Sigmoid colon (tissue), 7 donors: ENCODE measurements around the gene PLXND1. TPM values are rescaled to one million over a fixed set of nuclear protein-coding genes. Genes with fewer than 3 reads are reported as not detected.

Experiments
- DNase-seq: peaks from one replicate; pipeline ENCODE4 v3.0.0-alpha.2; 2019
- H3K27ac ChIP-seq, 4 donors: fragments of 200-600 bp; sonication (generic); one replicate each; pipeline ENCODE4 v1.5.1; 2016 to 2019; ENCODE audit warnings: mild to moderate bottlenecking in 1 of 4
- H3K27me3 ChIP-seq, 3 donors: fragments of 200-600 bp; sonication (generic); one replicate each; pipeline ENCODE4 v1.5.1; 2019; ENCODE audit warnings: mild to moderate bottlenecking in 1 of 3
- H3K36me3 ChIP-seq, 4 donors: fragments of 200-600 bp; sonication (generic); one replicate each; pipeline ENCODE4 v1.5.1; 2016 to 2019
- H3K4me1 ChIP-seq, 4 donors: fragments of 200-600 bp; sonication (generic); one replicate each; pipeline ENCODE4 v1.5.1; 2017 to 2019
- H3K4me3 ChIP-seq, 4 donors: fragments of 200-600 bp; sonication (generic); one replicate each; pipeline ENCODE4 v1.5.1; 2017 to 2019; ENCODE audit warnings: mild to moderate bottlenecking in 2 of 4, moderate library complexity in 1 of 4
- H3K9me3 ChIP-seq, 4 donors: fragments of 200-600 bp in 3 of 4; sonication (generic) in 3 of 4; one replicate each; pipeline versions ENCODE4 v1.5.1 to v1.6.1; 2013 to 2019
- CTCF ChIP-seq, 4 experiments: fragments of 450-650 bp in 3 of 4; fragments of 200-600 bp in 1 of 4; IDR thresholded peaks; one replicate each; pipeline ENCODE4 v1.5.1; 2016 to 2019; ENCODE audit warnings: antibody characterized with exemption in 4 of 4, mild to moderate bottlenecking in 3 of 4, moderate library complexity in 2 of 4
- EP300 ChIP-seq, 4 donors: sonication (generic); formaldehyde crosslinking; IDR thresholded peaks; one replicate each; pipeline ENCODE4 v1.6.1; 2017; ENCODE audit warnings: antibody characterized with exemption in 4 of 4
- POLR2A ChIP-seq, 2 donors: fragments of 450-650 bp; IDR thresholded peaks; one replicate each; pipeline ENCODE4 v1.6.1; 2016; ENCODE audit warnings: antibody characterized with exemption in 2 of 2, mild to moderate bottlenecking in 2 of 2, moderate library complexity in 2 of 2
- POLR2AphosphoS5 ChIP-seq, 4 donors: sonication (generic); formaldehyde crosslinking; IDR thresholded peaks; one replicate each; pipeline ENCODE4 v1.6.1; 2017; ENCODE audit warnings: antibody characterized with exemption in 4 of 4
- WGBS, 2 donors: extraction: QIAGEN DNeasy Blood & Tissue Kit; methylation state at CpG; one replicate each; pipeline ENCODE4 v1.1.7; 2013; 5-methylcytosine and 5-hydroxymethylcytosine counted together
- intact Hi-C: fragments of 100-400 bp; cut with DNase I; formaldehyde crosslinking; loops from one replicate; pipeline ENCODE4 v1.15.1; 2023
- polyA plus RNA-seq, 3 donors: library from polyadenylated mRNA; stranded (reverse); fragments of 200-250 nt; gene quantifications; one replicate each; pipeline ENCODE4 v1.2.3, GENCODE V29; 2013
- total RNA-seq, 4 donors: library from RNA; depleted of rRNA; stranded (reverse); fragments of >200 nt; gene quantifications; one replicate each; pipeline ENCODE4 v1.1.0, GENCODE V29; 2016
- donor health status: healthy with polysubstance abuse.
- donor health status: Bipolar disorder and iron deficiency.
- donor health status: healthy.

PLXND1 gene
- total and polyA plus RNA-seq, 7 donors = 9.6 to 77.0 (median 42.0) TPM

GRCh38 chr3:129565902-129566301 is 40.6 kb downstream of the PLXND1 start:
- WGBS, 2 donors = 95% methylated on average over 7 of the region's 7 CpGs
- Histone ChIP-seq H3K4me3 (no peak overlapping the region), H3K4me1 (peaks cover 0 to 45% (median 30%) of the 10 kb centered on the region in 4 donors), H3K9me3 (no peaks in the 10 kb centered on the region), H3K36me3 (peaks cover 0 to 21% (median 4%) of the 10 kb centered on the region in 4 donors), H3K27me3 (no peaks in the 10 kb centered on the region), H3K27ac (no peak overlapping the region)
- intact Hi-C loops = no loop called here
- TF ChIP-seq EP300 (IDR thresholded peaks at IDR 0.05) (no peak), CTCF (IDR thresholded peaks at IDR 0.05) (no peak), POLR2AphosphoS5 (IDR thresholded peaks at IDR 0.05) (no peak), POLR2A (IDR thresholded peaks at IDR 0.05) (no peak)
- no peak for DNase-seq

GRCh38 chr3:129564981-129565644 is 41.4 kb downstream of the PLXND1 start:
- H3K9me3 ChIP-seq = no peaks in the 10 kb centered on the region
- no peak overlapping the region for H3K4me3 ChIP-seq
- no peak overlapping the region for H3K27ac ChIP-seq
- intact Hi-C loops = loop anchor here (5.0 kb wide), 1 partner anchor 32 kb away; no protein-coding TSS in a partner anchor
- H3K27me3 ChIP-seq = no peaks in the 10 kb centered on the region
- 91 to 92% methylated on average over 21 of the region's 21 CpGs for WGBS, 2 donors
- no peak for TF ChIP-seq CTCF (IDR thresholded peaks at IDR 0.05)
- no peak for TF ChIP-seq EP300 (IDR thresholded peaks at IDR 0.05)
- TF ChIP-seq POLR2AphosphoS5 (IDR thresholded peaks at IDR 0.05) = no peak
- TF ChIP-seq POLR2A (IDR thresholded peaks at IDR 0.05) = no peak
- H3K4me1 ChIP-seq = peaks cover 0 to 53% (median 38%) of the 10 kb centered on the region in 4 donors
- peaks cover 0 to 13% (median 2%) of the 10 kb centered on the region in 4 donors for H3K36me3 ChIP-seq
- DNase-seq = no peak

- Histone ChIP-seq H3K9me3 (no peaks in the 10 kb centered on the region), H3K4me3 (no peak overlapping the region), H3K27ac (peak overlapping the region; percentile 7 to 42 (median 13)), H3K4me1 (peaks cover 0 to 54% (median 48%) of the 10 kb centered on the region in 4 donors), H3K36me3 (peaks cover 0 to 10% (median 2%) of the 10 kb centered on the region in 4 donors), H3K27me3 (no peaks in the 10 kb centered on the region)
- 75 to 89% methylated on average over 8 of the region's 8 CpGs for WGBS, 2 donors
- DNase-seq = no peak
- TF ChIP-seq CTCF (IDR thresholded peaks at IDR 0.05) (no peak), EP300 (IDR thresholded peaks at IDR 0.05) (no peak), POLR2A (IDR thresholded peaks at IDR 0.05) (no peak), POLR2AphosphoS5 (IDR thresholded peaks at IDR 0.05) (no peak)
- intact Hi-C loops = loop anchor here (5.0 kb wide), 1 partner anchor 33 kb away; no protein-coding TSS in a partner anchor
Observed at GRCh38 chr3:129563850-129564535, 42.5 kb downstream of the PLXND1 start.

- Histone ChIP-seq H3K9me3 (no peaks in the 10 kb centered on the region), H3K27ac (peak overlapping the region in 2 of 4 donors; percentile 7 to 42), H3K27me3 (no peaks in the 10 kb centered on the region), H3K4me3 (no peak overlapping the region), H3K36me3 (peaks cover 0 to 10% (median 2%) of the 10 kb centered on the region in 4 donors), H3K4me1 (peaks cover 0 to 56% (median 53%) of the 10 kb centered on the region in 4 donors)
- no peak for DNase-seq
- TF ChIP-seq POLR2AphosphoS5 (IDR thresholded peaks at IDR 0.05) = no peak
- TF ChIP-seq POLR2A (IDR thresholded peaks at IDR 0.05) = no peak
- no peak for TF ChIP-seq CTCF (IDR thresholded peaks at IDR 0.05)
- TF ChIP-seq EP300 (IDR thresholded peaks at IDR 0.05) = no peak
- 93% methylated on average over 12 of the region's 12 CpGs for WGBS, 2 donors
- intact Hi-C loops = loop anchor here (5.0 kb wide), 1 partner anchor 34 kb away; no protein-coding TSS in a partner anchor
Observed at GRCh38 chr3:129563332-129563731, 43.1 kb downstream of the PLXND1 start.
